DLD1 (cell line): Measurements from ENCODE around the gene POC1A.
"Not testable (repeated sequence)": the region's sequence is repeated elsewhere in the genome, so short reads cannot be mapped to it uniquely, and the experiment has no call there.

ENCODE experiments used
- in situ Hi-C: cut with HindIII; loops from 2 replicates; pipeline ENCODE4 v1.10.0; 2017; ENCODE audit warnings: low sequenced_read_pairs

The POC1A gene

DNA sequence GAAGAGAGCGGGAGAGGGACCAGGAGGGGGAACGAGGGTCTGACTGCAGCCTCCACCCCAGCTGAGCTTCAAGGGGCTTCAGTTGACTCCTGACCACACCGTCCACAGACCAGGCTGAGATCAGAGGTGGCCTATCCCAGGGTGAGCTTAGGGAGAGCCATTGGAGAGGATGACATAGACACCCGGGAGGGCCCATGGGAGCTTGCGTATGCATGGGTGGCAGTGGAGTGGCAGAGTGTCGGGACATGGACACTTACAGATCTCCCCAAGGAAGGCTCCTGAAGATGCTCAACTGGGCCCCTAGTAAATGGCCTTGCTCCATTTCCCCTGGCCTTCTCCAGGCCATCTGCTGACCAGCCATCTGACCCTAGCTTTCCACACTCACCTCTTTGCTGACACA, 31.1 kb upstream of the POC1A start:
- in situ Hi-C loops, result loop anchor here (10.0 kb wide), 1 partner anchor 89 kb away; the partner anchor contains the start of gene WDR82

DNA sequence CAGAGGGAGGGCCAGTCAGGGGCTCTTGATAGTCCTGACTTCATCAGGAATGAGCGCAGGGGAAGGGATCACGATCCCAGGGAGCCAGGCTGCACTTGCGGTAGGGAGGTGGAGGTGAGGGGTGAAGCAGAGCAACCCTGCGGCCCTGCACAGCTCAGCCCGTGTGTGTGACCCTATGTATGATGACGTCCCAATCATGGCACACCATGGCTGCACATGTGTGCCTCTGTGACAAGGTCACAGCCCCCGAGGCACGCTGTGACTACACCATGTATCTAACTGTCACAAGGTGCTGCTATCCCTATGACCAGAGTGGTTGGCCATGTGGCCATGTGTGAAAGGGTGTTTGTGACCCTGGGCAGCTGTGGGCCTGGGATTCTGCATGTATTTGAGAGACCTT, 30.5 kb upstream of the POC1A start:
- in situ Hi-C loops, result loop anchor here (5.0 to 10.0 kb wide), 2 partner anchors 90 to 92 kb away; partner anchors contain the start of gene WDR82

DNA sequence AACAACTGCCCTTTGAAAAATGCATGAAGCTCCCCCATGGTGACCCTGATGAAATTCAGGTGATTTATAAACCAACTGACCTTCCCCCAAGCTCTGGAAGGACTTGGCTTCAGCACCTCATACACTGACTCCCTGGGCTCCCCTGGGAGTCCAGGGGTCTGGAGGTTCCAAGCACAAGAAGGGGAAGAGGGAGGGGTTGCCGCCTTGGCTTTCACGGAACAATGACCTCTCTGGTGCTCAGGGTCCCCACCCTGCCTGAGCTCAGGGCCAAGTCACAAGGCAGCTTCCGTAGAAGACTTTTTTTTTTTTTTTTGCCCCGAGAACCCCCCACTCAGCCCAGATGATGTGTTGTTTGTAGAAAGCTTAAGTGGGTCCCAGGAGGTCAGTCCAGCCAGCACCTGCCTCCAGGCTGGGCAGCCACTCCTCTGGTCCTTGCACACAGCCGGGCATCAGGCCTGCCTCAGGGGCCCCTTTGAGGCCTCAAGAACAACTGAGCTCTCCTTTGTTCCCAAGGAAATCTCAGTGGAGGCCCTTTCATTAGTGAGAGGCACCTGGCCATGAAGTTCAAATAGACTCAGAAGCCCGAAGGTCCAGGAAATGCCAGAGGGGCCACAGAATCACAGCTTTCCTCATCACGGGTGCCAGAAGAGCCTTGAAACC, 29.7 kb upstream of the POC1A start:
- in situ Hi-C loops, result loop anchor here (5.0 to 10.0 kb wide), 2 partner anchors 91 to 92 kb away; partner anchors contain the start of gene WDR82

DNA sequence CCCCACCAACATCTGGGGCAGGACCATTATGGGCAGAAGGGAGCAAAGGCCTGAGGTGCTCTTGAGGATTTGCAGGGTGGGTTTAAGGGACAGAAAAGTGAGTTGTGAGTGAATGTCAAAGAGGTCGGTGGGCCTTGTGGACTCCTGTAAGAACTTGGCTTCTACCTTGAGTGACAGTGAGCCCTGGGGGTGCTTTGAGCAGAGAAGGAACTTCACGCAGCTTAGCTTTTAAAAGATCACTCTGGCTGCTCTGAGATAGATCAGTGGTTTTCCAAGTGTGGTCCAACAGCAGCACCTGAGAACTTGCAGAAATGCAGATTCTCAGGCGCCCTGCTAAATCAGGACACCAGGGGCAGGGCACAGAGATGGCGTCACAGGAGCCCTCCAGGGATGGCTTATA, 28.5 kb upstream of the POC1A start:
- in situ Hi-C loops, result loop anchor here (5.0 to 10.0 kb wide), 2 partner anchors 90 to 92 kb away; partner anchors contain the start of gene WDR82

DNA sequence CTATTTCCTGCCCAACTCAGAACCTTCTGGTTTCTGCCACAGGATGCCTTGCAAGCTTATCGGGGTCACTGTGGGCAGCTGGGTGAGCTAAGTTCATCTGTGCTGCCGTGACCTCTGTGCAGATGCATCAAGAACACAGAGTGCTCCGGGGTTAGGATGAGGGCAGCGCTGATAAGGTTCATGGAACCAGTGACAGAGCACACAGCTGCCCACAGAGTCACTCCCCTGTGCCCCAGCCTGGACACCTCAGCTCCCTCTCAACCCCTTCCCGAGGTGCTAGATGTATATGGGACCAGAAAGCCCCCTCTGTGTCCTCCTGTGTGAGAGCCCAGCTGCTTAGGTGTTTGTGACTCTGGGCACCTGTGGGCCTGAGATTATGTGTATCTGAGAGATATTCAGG, 28.0 kb upstream of the POC1A start:
- in situ Hi-C loops, result loop anchor here (5.0 to 10.0 kb wide), 2 partner anchors 90 to 93 kb away; partner anchors contain the start of gene WDR82

DNA sequence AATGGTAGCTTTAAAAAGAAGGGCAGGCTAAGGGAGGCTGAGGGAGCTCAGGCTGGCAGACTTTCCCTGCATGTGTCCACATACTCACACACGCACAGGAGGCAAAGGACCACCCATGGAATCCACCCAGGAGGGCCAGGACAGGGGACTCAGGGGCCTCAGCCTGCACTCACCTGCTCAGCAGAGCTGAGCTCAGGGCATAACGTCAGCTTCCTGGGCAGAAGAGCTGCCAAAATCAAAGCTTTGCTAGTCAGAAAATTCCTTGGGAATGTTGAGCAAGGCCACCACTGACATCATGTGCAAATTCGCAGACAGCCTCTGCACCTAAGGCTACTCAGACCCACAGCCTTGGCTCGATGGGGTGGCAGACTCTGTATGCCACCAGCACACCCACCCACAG, 27.3 kb upstream of the POC1A start:
- in situ Hi-C loops, result loop anchor here (5.0 to 10.0 kb wide), 2 partner anchors 89 to 93 kb away; partner anchors contain the start of gene WDR82

DNA sequence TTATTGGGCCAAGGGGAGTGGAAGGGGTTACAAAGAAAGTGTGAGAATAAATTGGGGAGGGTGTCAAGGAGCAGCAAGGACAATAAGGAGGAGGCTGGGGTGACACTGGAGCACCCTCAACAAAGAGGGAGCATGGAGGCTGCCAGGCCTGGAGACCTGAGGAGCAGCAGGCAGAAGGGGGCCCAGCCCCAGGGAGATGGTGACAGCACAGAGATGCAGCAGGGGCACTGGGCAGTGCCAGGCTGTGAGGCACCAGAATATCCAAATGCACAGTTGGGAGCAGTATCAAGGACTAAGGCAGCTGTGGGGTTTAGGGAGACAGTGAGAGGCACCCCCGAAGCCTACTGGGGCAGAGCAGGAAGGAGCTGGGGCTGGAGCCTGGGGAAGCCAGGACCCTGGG, 24.3 kb upstream of the POC1A start:
- in situ Hi-C loops, result no loop called here

DNA sequence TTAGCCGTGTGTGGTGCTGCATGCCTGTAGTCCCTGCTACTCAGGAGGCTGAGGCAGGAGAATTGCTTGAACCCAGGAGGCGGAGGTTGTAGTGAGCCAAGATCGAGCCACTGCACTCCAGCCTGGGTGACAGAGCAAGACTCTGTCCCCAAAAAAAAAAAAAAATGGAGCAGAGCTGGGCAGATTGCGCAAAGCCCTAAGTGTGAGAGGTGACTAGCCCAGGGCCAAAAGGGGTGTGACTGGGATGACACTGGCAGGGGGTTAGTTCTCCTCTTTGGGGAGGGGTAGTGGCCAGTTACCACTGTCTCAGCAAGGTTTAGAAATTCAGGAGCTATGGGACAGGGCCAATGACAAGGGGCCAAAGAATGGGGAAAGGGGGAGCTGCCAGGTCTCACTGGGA, 23.9 kb upstream of the POC1A start:
- in situ Hi-C loops, result not testable (repeated sequence)

DNA sequence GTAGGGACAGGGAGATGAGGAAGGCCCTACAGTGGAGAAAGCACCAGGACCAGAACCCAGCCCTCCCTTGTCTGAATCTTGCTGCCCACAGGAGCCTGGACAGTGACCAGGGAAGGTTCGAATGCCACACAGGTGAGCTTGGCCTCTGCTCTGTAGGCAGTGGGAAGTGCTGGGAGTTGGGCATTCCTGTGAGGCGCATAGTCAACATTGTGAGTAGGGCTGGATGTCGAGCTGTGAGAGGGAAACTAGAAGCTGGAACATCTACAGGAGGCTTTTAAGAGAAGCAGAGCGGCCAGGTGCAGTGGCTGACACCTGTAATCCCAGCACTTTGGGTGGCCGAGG, 23.4 kb upstream of the POC1A start:
- in situ Hi-C loops, result no loop called here

DNA sequence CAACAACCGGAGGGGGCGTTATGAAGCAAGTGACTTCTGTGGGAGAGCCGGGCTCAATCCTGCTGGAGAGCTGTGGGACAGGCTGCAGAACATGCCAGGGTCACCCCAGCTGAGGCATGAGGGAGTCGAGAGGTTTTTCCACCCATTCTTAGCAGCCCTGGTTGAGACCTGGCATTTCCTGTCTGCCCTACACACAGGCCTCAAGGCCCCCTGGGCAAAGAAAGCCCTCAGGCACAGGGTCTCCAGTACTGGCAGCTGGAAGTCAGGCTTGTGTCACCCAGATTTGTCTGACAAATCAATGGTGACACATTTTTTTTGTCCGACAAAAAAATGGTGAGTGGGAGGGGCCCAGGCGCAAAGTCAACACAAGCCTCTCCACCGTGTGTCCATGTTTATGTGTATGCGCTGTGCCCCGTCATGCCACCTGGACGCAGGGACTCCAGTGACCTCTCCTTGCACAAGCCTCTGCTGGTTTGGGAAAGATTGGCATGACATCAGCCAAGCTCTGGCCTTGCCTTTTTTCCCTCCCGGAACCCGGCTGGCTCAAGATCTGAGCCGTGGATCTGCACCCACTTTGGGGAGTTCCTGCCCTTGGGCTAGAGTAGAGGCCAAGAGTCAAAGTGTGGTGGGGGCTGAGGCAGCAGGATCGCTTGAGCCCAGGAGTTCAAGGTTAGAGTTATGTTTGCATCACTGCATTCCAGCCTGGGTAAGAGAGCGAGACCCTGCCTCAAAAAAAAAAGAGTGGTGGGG, 22.9 kb upstream of the POC1A start:
- in situ Hi-C loops, result no loop called here

DNA sequence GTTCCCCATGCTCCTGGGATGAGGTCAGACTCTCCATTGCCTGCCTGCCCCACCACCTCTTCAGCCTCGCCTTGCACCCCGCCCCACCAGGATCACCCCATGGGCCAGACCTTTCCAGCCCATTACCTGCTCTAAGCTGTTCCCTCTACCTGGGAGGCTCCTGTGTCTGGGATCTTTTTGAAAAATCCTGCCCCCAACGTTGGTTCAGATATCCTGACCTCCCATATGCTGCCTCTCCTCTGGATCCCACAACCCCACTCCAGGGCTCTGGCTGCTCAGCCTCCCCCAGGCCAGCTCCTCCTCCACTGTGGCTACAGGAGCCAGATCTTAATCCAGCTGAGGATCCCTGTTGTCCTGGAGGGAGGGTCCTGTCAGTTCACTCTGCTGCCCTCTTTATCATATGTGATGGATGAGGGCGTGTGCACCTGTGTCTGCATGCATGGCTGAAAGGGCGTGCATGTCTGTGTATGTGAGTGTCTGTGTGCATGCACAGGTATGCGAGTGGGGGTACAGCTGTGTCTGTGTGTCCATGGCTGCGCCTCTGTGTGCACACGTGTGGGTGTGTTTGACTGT, 22.0 kb upstream of the POC1A start:
- in situ Hi-C loops, result no loop called here

DNA sequence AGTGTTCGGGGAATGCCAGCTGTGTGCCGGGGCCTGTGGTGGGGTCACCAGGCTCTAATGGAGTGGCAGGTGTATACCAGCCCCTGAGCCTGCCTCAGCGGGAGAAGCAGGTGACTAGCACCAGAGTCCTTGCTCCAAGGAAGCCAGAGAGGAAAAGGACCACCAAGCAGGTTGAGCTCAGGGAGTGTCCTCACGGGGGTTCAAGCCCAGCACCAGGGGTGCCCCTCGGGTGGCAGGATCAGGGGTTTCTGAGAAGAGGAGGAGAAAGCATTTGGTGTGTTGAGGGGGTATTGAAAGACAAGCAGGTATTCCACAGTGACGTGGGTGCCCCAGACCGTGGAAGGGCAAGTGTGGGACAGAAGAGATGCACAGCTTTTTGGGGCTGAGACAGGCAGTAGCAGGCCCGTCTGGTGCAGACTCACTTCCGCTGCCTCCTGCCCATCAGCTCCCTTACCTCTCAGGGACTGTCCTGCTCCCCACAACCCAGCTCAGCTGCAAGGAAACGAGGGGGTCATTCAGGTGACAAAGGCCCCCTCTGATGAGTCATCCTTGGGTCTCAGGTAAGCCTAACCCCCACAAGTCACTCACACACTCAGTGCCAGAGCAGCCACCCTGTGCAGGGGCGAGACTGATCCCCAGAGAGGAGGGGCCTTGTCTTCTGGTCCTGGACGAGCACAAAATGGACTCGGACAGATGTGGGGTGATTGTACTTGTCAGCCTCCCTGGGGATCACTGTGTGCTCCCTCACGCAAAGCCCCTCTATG, 21.4 kb upstream of the POC1A start:
- in situ Hi-C loops, result no loop called here

DNA sequence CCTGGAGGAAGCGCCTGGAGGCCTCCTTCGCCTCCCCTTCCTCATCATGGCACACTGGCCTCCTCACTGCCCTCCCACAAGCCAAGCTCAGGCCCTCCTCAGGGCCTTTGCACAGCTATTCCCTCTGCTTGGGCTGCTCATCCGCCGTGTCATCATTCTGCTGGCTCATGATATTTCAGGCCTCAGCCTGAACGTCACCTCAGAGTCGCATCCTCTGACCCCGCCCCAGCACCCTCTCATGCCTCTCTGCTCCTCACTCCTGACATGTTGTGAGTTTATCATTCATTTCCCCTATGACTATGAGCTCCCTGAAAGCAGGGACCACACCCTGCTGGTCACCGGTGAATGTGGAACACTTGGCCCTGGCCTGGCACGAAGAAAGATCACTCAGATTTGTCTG, 20.7 kb upstream of the POC1A start:
- in situ Hi-C loops, result no loop called here

DNA sequence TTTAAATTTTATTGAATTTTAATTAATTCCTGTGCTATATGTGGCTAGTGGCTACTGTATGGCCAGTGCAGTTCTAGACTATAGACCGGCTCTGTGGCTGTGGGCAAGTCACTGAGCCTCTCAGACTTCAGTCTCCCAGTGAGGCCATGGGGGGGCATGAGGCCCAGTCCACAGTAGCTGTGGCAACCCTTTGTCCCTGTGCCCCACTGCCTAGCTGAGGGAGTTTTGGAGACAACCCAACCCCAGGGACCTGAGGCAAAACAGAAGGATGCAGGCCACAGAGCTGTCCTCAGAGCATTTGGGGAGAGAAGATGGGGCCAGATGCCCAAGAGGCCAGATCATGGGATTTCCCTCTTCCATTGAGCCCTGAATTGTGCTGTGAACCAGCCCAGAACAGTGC, 18.9 kb upstream of the POC1A start:
- in situ Hi-C loops, result no loop called here

DNA sequence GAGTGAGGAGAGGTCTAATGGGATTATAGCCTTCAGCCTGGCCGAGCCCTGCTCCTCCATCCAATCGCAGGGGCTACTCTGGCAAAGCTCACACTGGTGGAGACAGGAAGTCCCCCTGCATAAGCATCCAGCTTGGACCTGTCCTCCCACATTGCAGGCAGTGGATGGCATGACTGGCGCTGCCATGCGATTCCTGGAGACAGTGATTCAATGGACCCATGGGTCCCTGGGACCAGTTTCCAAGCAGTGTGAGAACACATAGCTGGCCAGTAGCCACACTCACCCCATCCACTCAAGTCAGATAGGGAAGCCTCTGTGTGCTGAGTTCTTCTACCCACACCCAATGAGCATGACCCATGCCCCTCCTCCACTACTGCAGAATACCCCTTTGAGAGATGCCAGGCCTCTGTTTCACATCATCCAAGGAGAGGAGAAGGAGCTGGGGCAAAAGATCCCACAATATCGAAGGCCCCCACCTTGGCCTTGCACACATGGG, 18.1 kb upstream of the POC1A start:
- in situ Hi-C loops, result no loop called here

DNA sequence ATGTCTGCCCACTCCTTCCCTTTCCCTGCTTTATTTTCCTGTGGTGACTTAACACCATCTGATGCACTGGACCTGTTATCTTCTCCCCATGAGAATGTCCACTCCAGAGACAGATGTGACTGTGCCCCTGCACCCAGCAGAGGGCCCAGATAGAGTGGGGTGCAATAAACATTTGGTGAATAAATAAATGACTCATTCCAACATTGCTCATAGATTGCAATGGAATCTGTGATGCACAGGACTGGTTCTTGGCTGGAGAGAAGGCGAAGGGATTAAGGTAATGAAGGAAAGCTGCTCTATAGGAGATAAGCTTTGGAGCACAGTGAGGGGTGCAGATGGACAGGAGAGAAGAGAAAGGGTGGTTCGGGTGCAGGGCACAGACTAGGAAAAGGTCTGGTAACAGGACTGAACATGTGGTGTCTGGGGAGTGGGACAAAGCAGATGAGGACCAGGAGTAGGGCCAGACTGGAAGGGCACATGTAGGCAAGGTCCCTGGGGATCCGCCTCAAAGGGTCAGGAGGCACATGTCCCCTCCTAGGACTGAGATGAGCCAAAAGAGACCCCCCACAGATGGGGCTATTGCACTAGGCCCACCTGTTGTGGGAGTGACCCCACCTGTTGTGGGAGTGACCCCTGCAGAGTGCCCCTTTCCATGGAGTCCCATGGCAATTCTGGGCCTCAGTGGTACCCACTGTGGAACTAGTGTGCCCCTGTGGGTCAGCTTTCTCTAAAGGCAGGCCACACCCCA, 17.5 kb upstream of the POC1A start:
- in situ Hi-C loops, result no loop called here

DNA sequence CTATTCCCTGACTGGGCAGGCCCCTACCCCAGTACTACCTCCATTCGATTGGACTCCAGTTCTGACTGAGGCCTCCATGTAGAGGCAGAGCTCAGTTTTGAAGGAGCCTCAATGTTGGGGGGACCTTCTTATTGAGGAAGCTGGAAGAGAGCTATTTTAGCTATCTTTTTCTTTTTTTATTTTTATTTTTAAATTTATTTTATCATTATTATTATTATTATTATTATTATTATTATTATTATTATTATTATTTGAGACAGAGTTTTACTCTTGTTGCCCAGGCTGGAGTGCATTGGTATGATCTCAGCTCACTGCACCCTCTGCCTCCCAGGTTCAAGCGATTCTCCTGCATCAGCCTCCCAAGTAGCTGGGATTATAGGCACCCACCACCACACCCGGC, 16.0 kb upstream of the POC1A start:
- in situ Hi-C loops, result not testable (repeated sequence)

DNA sequence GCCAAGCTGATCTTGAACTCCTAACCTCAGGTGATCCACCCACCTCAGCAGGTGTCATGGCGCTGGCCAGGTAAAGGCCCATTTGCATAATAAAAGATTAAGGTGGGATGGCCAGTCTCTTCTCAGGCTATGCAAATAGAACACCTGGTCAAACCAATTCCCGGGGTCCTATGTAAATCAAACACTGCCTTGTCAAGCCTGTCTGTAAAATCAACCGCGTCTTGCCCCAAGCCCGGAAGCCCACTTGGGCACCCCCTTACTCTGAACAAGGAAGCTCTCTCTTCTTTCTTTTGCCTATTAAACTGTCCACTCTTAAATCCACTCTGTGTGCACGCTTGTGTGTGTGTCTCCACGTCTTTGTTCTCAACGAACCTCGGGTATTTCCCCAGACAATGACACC, 13.0 kb upstream of the POC1A start:
- in situ Hi-C loops, result no loop called here

DNA sequence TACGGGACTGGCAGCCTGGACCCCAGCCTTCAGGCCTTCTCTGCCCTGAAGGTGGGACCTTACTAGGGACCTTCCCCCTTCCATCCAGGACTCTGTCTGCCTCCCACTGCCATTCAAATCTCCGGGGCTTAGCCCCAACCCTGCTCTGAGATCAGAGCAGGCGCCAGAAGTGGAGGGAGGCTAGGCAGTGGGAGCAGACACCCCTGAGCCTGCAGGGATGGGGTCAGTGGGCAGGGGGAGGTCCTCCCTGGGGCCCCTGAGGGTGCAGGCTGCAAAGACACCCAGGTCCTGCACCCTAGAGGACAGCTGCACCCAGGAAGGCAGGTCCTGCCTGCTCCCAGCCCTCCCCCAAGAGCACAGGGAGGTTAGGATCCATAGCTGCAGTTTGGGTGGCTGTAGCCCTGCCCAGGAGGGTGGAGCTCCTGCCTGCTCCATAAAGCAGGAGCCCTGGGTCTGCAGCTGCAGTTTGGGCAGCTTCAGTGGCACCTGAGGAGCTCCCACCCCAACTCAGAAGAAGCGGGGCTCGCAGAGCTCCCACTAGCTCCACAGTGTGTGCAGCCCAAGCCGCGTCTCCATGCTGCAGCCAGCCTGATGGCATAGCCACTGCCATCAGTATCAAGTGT, 8.1 kb upstream of the POC1A start:
- in situ Hi-C loops, result no loop called here

DNA sequence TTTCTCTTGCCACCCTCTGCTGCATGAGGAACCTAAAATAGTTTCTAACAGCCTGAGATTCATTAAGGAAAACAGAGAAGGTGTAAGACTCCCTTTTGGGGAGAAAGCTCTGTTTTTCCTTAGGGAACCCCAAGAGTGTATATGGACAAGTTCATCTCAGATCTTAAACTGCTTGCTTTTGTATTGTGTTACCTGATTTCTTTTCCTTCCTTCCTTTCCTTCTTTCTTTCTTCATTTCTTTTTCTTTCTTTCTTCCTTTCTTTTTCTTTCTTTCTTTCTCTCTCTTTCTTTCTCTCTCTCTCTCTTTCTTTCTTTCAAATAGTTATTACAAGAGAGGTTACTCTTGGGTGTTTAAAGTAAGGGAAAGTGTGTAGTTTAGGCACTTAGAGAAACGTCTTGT, 5.3 kb upstream of the POC1A start:
- in situ Hi-C loops, result no loop called here
